GM12865 (cell line): ENCODE data around the gene BPIFB2.

ENCODE experiments used
- DNase-seq: peaks from one replicate; pipeline ENCODE4 v3.0.0; 2010; ENCODE audit warnings: low read depth
- H3K4me3 ChIP-seq: 2 replicates; pipeline ENCODE4 v1.5.1; 2011; ENCODE audit warnings: mild to moderate bottlenecking, low read depth, low read length, control low read depth
- CTCF ChIP-seq: IDR thresholded peaks from 2 replicates; pipeline ENCODE4 v1.5.1; 2011; ENCODE audit warnings: low read length, control low read depth, low read depth, inconsistent platforms; ENCODE audit not compliant: insufficient read depth; ENCODE audit errors: missing control alignments

Gene BPIFB2

GRCh38 chr20:32988008-32988407, 19.5 kb upstream of the BPIFB2 start:
- H3K4me3 ChIP-seq = no peak overlapping the region
- no peak for DNase-seq
- no peak for TF ChIP-seq CTCF

- no peak for TF ChIP-seq CTCF
- H3K4me3 ChIP-seq = no peak overlapping the region
- DNase-seq = no peak
Measured at GRCh38 chr20:32989507-32990283, 17.8 kb upstream of the BPIFB2 start.

- no peak for TF ChIP-seq CTCF
- no peak for DNase-seq
- H3K4me3 ChIP-seq = no peak overlapping the region
Measured at GRCh38 chr20:32990426-32990825, 17.1 kb upstream of the BPIFB2 start.

- DNase-seq = no peak
- no peak overlapping the region for H3K4me3 ChIP-seq
- TF ChIP-seq CTCF = no peak
Measured at GRCh38 chr20:32991383-32991782, 16.1 kb upstream of the BPIFB2 start.

- no peak for DNase-seq
- TF ChIP-seq CTCF = no peak
Measured at GRCh38 chr20:32991792-32992641, 15.5 kb upstream of the BPIFB2 start.

GRCh38 chr20:32993496-32994050, 13.9 kb upstream of the BPIFB2 start:
- no peak for DNase-seq
- no peak overlapping the region for H3K4me3 ChIP-seq
- no peak for TF ChIP-seq CTCF

More at GRCh38 chr20:32991792-32992641, 15.5 kb upstream of the BPIFB2 start:
- H3K4me3 ChIP-seq = no peak overlapping the region
